GM12878 (cell line): ENCODE results near the gene CYP1B1. TPM values are rescaled to one million over a fixed set of nuclear protein-coding genes. Genes with fewer than 3 reads are reported as not detected.

ENCODE experiments used
- ATAC-seq: fragments of 200-7000 bp; cut with Tn5 transposase; 3 replicates; pipeline ENCODE4 v1.9.1; 2020; ENCODE audit warnings: mild to moderate bottlenecking, moderate library complexity
- BruUV-seq: library from RNA; stranded (reverse); fragments of 400-500 nt; replicated peaks from 2 replicates; lab custom pipeline; 2021; lab: Mats Ljungman, UMichigan
- CTCF ChIA-PET: fragments of 300-600 bp; sonication (Branson Sonifier 250); formaldehyde crosslinking; extraction: SDS; loops from one replicate; lab custom pipeline; 2021; ENCODE audit warnings: inconsistent platforms; lab: Yijun Ruan, JAX
- POLR2A ChIA-PET: fragments of 350-600 bp; formaldehyde crosslinking; extraction: SDS; loops from one replicate; lab custom pipeline; 2021; ENCODE audit warnings: inconsistent platforms; lab: Charles Lee
- RAD21 ChIA-PET: fragments of 300-600 bp; sonication (Branson Sonifier 250); formaldehyde crosslinking; loops from one replicate; lab custom pipeline; 2023; ENCODE audit warnings: antibody characterized with exemption; ENCODE audit not compliant: unreplicated experiment; lab: Charles Lee
- SMC1A ChIA-PET: fragments of 300-600 bp; sonication (Branson Sonifier 250); formaldehyde crosslinking; loops from one replicate; lab custom pipeline; 2023; ENCODE audit not compliant: unreplicated experiment, uncharacterized antibody; lab: Charles Lee
- DNase-seq: peaks from one replicate; pipeline ENCODE4 v3.0.0-alpha.2; 2011; ENCODE audit warnings: low read depth, low spot score
- FAIRE-seq: peaks from 3 replicates; lab custom pipeline; 2011; peaks lifted over from hg19 to GRCh38; lab: Jason Lieb, UNC
- H2AFZ ChIP-seq: 2 replicates; pipeline ENCODE4 v1.6.0; 2011; ENCODE audit warnings: low read depth, low read length, control low read depth; ENCODE audit not compliant: control insufficient read depth
- H3K27ac ChIP-seq: 2 replicates; pipeline ENCODE4 v1.5.1; 2011; ENCODE audit warnings: control low read depth; ENCODE audit not compliant: control insufficient read depth, insufficient read depth
- H3K27me3 ChIP-seq, 2 experiments: replicated peaks in 1 of 2; 2 replicates each; pipeline versions ENCODE4 v1.6.0 to v1.6.1; 2011; ENCODE audit warnings: low read length in 1 of 2; ENCODE audit not compliant: control insufficient read depth in 2 of 2, insufficient read depth in 2 of 2
- H3K36me3 ChIP-seq, 2 experiments: 2 replicates each; pipeline ENCODE4 v1.5.1; 2011; ENCODE audit warnings: low read length in 1 of 2; ENCODE audit not compliant: control insufficient read depth in 2 of 2, insufficient read depth in 2 of 2
- H3K4me1 ChIP-seq: 2 replicates; pipeline ENCODE4 v1.6.1; 2011; ENCODE audit warnings: mild to moderate bottlenecking, low read length, moderate library complexity, mixed read lengths; ENCODE audit not compliant: control insufficient read depth, insufficient read depth
- H3K4me2 ChIP-seq: 2 replicates; pipeline ENCODE4 v1.6.0; 2011; ENCODE audit warnings: control low read depth; ENCODE audit not compliant: control insufficient read depth, insufficient read depth
- H3K4me3 ChIP-seq: fragments of 200-600 bp; sonication (generic); 2 replicates; pipeline ENCODE4 v1.5.1; 2016
- H3K79me2 ChIP-seq: 2 replicates; pipeline ENCODE4 v1.6.0; 2011; ENCODE audit warnings: low read length; ENCODE audit not compliant: control insufficient read depth, insufficient read depth
- H3K9ac ChIP-seq: 2 replicates; pipeline ENCODE4 v1.8.0; 2011; ENCODE audit warnings: low read length, control low read depth, mixed read lengths; ENCODE audit not compliant: control insufficient read depth, insufficient read depth
- H3K9me3 ChIP-seq: replicated peaks from 3 replicates; pipeline ENCODE4 v1.5.1; 2011; ENCODE audit warnings: mild to moderate bottlenecking, low read length; ENCODE audit not compliant: control insufficient read depth, insufficient read depth
- H4K20me1 ChIP-seq: 2 replicates; pipeline ENCODE4 v1.6.0; 2011; ENCODE audit not compliant: control insufficient read depth, insufficient read depth
- ATF2 ChIP-seq: IDR thresholded peaks from 2 replicates; pipeline ENCODE4 v1.6.1; 2012; ENCODE audit warnings: low read length, inconsistent platforms
- POLR2A ChIP-seq: IDR thresholded peaks from 2 replicates; pipeline ENCODE4 v1.6.1; 2011; ENCODE audit warnings: low read depth, mild to moderate bottlenecking, low read length
- POLR2AphosphoS5 ChIP-seq: IDR thresholded peaks from 2 replicates; pipeline ENCODE4 v1.6.1; 2011; ENCODE audit warnings: mild to moderate bottlenecking, low read length, inconsistent platforms
- SIX5 ChIP-seq: IDR thresholded peaks from 2 replicates; pipeline ENCODE4 v1.6.1; 2011; ENCODE audit warnings: mild to moderate bottlenecking, low read depth, low read length, moderate library complexity; ENCODE audit not compliant: severe bottlenecking
- WGBS: methylation state at CpG from one replicate; pipeline ENCODE4 v1.1.6; 2016; ENCODE audit warnings: low lambda C conversion rate; ENCODE audit not compliant: insufficient replicate concordance, insufficient coverage; ENCODE audit errors: missing lambda C conversion rate; 5-methylcytosine and 5-hydroxymethylcytosine counted together
- in situ Hi-C: fragments of 300-500 bp; cut with MboI; formaldehyde crosslinking; loops from 9 replicates; pipeline ENCODE4 v1.14.3; 2018; ENCODE audit warnings: mixed read lengths
- intact Hi-C: fragments of 100-400 bp; cut with micrococcal nuclease; formaldehyde crosslinking; loops from one replicate; pipeline ENCODE4 v1.14.2; 2022; ENCODE audit not compliant: unreplicated experiment
- polyA plus RNA-seq, 11 experiments: library from polyadenylated mRNA; depleted of rRNA in 4 of 11; unstranded in 6 of 11; stranded (reverse) in 5 of 11; fragments of >200 nt; fragmentation: Nextera tagmentation in 4 of 11; fragmentation: Illumina TruSeq in 1 of 11; extraction: Ambion mirVana in 4 of 11; extraction: Trizol in 1 of 11; gene quantifications; 1 replicate in 1 of 11; 2 replicates in 10 of 11; pipeline versions ENCODE4 v1.2.1 to v1.2.3, GENCODE V29; 2011 to 2016; ENCODE audit warnings: inconsistent platforms in 2 of 11, missing spikeins in 2 of 11, low read depth in 1 of 11
- total RNA-seq, 4 experiments: library from RNA; depleted of rRNA in 3 of 4; stranded (reverse); fragments of >200 nt in 3 of 4; fragmentation: Illumina TruSeq in 1 of 4; extraction: Trizol in 1 of 4; gene quantifications; 2 replicates each; pipeline versions ENCODE4 v1.2.1 to v1.2.3, GENCODE V29; 2013 to 2021

Gene CYP1B1
- total and polyA plus RNA-seq, 10 of the 15 experiments (the other 5 are each of a cell fraction or from before 2014, with no cell fraction given): 0.35 to 29.7 (median 3.4) TPM

DNA sequence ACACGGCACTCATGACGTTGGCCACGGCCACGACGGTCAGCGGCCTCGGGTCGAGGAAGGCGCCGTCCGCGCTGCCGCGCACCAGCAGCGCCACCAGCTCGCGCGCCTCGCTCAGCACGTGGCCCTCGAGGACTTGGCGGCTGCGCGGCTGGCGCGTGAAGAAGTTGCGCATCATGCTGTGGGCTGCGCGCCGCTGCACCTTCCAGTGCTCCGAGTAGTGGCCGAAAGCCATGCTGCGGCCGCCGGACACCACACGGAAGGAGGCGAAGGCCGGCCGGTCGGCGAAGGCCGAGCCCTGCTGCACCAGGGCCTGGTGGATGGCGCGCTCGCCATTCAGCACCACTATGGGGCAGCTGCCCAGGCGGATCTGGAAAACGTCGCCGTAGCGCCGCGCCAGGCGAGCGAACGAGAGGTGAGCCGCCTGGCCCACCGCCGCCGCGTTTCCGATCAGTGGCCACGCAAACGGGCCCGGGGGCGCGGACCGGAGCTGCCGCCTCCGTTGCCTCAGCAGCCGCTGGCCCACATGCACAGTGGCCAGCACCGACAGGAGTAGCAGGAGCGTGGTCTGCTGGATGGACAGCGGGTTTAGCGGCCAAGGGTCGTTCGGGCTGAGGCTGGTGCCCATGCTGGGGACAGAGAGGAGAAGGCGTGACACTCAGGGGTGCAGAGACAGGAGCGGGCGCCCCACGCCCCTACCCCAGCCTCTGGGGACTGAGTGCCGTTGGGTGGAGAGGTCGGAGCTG lies 1.0 kb downstream of the CYP1B1 start:
- TF ChIP-seq POLR2A (0 out of 2 replicates have a peak, but pooled peaks have one; percentile 15), ATF2 (no peak)
- no TSS peak for BruUV-seq
- POLR2A ChIA-PET: no interaction called here
- peak overlapping the region; percentile 91 for H3K4me2 ChIP-seq
- no peak for FAIRE-seq
- peaks cover 2% of the 10 kb centered on the region; the same call in 2 of the 3 replicates for H3K9me3 ChIP-seq
- RAD21 ChIA-PET: interaction anchor here (2.5 kb wide), 1 partner anchor 37 kb away, joined by 12 read pairs; no protein-coding TSS in a partner anchor
- H3K4me3 ChIP-seq: peak overlapping the region; percentile 71
- no peaks in the 10 kb centered on the region for H3K36me3 ChIP-seq
- CTCF ChIA-PET: no interaction called here
- in situ Hi-C loops (no loop called here), intact Hi-C loops (loop anchor here (1.0 to 10.0 kb wide), 3 partner anchors 90 to 680 kb away; no protein-coding TSS in a partner anchor)
- no peaks in the 10 kb centered on the region for H4K20me1 ChIP-seq
- no peak for ATAC-seq
- H3K4me1 ChIP-seq: peaks cover 11% of the 10 kb centered on the region
- peaks cover 52% of the 10 kb centered on the region for H3K79me2 ChIP-seq
- peak overlapping the region; percentile 74 for H3K9ac ChIP-seq
- H2AFZ ChIP-seq: no peak overlapping the region; the same call in 1 of the 2 replicates
- no peak for DNase-seq
- 78% methylated on average over 60 of the region's 82 CpGs for WGBS
- SMC1A ChIA-PET: interaction anchor here (1.3 kb wide), 1 partner anchor 194 kb away, joined by 3 read pairs; no protein-coding TSS in a partner anchor
- no peaks in the 10 kb centered on the region; a peak in 2 of 4 replicates for H3K27me3 ChIP-seq
- peak overlapping the region; percentile 77 for H3K27ac ChIP-seq

DNA sequence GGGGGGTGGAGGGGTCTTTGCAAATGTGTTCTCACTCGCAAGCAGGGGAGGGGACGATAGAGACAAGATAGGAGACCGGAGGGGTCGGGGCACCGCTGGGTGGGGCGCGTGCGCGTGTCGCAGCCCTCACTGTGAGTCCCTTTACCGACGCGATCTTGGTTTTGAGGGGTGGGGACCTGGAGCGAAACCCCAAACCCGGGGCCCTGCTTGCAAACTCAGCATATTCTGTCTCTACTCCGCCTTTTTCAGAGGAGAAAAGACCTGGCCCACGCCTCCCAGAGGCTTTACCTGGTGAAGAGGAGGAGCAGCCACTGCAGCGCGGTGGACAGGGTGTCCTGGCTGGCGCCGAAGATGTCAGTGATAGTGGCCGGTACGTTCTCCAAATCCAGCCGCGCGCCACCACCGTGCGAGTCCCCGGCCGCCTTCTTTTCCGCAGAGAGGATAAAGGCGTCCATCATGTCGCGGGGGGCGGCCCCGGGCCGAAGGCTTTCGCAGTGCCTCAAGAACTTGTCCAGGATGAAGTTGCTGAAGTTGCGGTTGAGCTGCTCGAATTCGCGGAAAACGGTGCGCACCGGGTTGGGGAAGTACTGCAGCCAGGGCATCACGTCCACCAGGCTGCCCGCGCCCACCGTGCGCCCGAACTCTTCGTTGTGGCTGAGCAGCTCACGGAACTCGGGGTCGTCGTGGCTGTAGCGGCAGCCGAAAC lies 1.7 kb downstream of the CYP1B1 start:
- ChIA-PET POLR2A (no interaction called here), SMC1A (no interaction called here)
- H2AFZ ChIP-seq: peak overlapping the region; percentile 15; the same call in 1 of the 2 replicates

More for the DNA sequence above, 1.7 kb downstream of the CYP1B1 start:
- in situ Hi-C loops: no loop called here
- no TSS peak for BruUV-seq
- intact Hi-C loops: loop anchor here (1.0 to 10.0 kb wide), 3 partner anchors 89 to 679 kb away; no protein-coding TSS in a partner anchor
- H3K36me3 ChIP-seq: no peaks in the 10 kb centered on the region
- peaks cover 52% of the 10 kb centered on the region for H3K79me2 ChIP-seq
- peak overlapping the region; percentile 74 for H3K9ac ChIP-seq
- H3K9me3 ChIP-seq: peaks cover 2% of the 10 kb centered on the region; the same call in 2 of the 3 replicates
- H3K4me2 ChIP-seq: peak overlapping the region; percentile 91
- ChIA-PET CTCF (no interaction called here), RAD21 (no interaction called here)
- H4K20me1 ChIP-seq: no peaks in the 10 kb centered on the region
- WGBS: 70% methylated on average over 58 of the region's 58 CpGs
- ATAC-seq: no peak
- FAIRE-seq: no peak
- H3K27me3 ChIP-seq: no peaks in the 10 kb centered on the region; a peak in 2 of 4 replicates
- peak overlapping the region; percentile 71 for H3K4me3 ChIP-seq
- H3K4me1 ChIP-seq: peaks cover 11% of the 10 kb centered on the region
- no peak for DNase-seq
- TF ChIP-seq POLR2AphosphoS5 (0 out of 2 replicates have a peak, but pooled peaks have one; percentile 11), SIX5 (no peak)
- peak overlapping the region; percentile 56 for H3K27ac ChIP-seq
